Measurements from ENCODE around the gene VPS35L.

- TF ChIP-seq CTCF (IDR thresholded peaks at IDR 0.05; ENCODE audit: insufficient read depth, low read depth, low read length) (no peak), EZH2 (IDR thresholded peaks at IDR 0.05; ENCODE audit: insufficient read depth, low read length) (no peak)
Measured at GRCh38 chr16:19718624-19718965, 163.1 kb downstream of the VPS35L start.

All from astrocyte (in vitro differentiated cells and primary cell).